ENCODE measurements around the gene LHX4.

The LHX4 gene

GRCh38 chr1:180253585-180254495 lies 23.8 kb downstream of the LHX4 start:
- no peak overlapping the region for H2BK5ac ChIP-seq (ENCODE audit: low read length)
- H3K4me3 ChIP-seq (ENCODE audit: low read length) = no peak overlapping the region

GRCh38 chr1:180254496-180254819 lies 24.4 kb downstream of the LHX4 start:
- no peak overlapping the region for H4K5ac ChIP-seq (ENCODE audit: low read length)
- H3K79me2 ChIP-seq (ENCODE audit: control insufficient read depth, insufficient read depth, low read length) = no peaks in the 10 kb centered on the region
- H2AK5ac ChIP-seq (ENCODE audit: low read length) = no peak overlapping the region
- no peak overlapping the region for H3K18ac ChIP-seq (ENCODE audit: low read length)
- H3K56ac ChIP-seq (ENCODE audit: low read length) = no peak overlapping the region
- no peak for DNase-seq
- no peak overlapping the region for H3K27ac ChIP-seq (ENCODE audit: low read depth, low read length)
- no peak overlapping the region for H2BK120ac ChIP-seq (ENCODE audit: low read depth, low read length)
- no peak overlapping the region for H3K23ac ChIP-seq (ENCODE audit: low read length)
- no peak overlapping the region for H4K8ac ChIP-seq (ENCODE audit: low read depth, low read length)
- H3K27me3 ChIP-seq (ENCODE audit: insufficient read depth, low read length, poor library complexity) = no peaks in the 10 kb centered on the region
- no peaks in the 10 kb centered on the region for H3K79me1 ChIP-seq (ENCODE audit: low read length)
- no peak overlapping the region for H2BK5ac ChIP-seq (ENCODE audit: low read length)
- no peak overlapping the region for H3K4ac ChIP-seq (ENCODE audit: low read depth, low read length)
- no peaks in the 10 kb centered on the region for H3K4me1 ChIP-seq (ENCODE audit: control insufficient read depth, low read depth, low read length)
- no peak overlapping the region for H2BK15ac ChIP-seq (replicated peaks; ENCODE audit: low read depth)
- no peak overlapping the region for H3K4me3 ChIP-seq (ENCODE audit: low read length)
- no peak overlapping the region for H3K4me2 ChIP-seq (ENCODE audit: low read length)
- no CpG with 5 or more reads among the region's 9 CpGs for WGBS (ENCODE audit: extremely low coverage, insufficient coverage, low lambda C conversion rate)
- no peaks in the 10 kb centered on the region for H3K36me3 ChIP-seq (ENCODE audit: control insufficient read depth, insufficient read depth, low read length)
- H3K9ac ChIP-seq (ENCODE audit: low read length) = no peak overlapping the region

More at GRCh38 chr1:180253585-180254495, 23.8 kb downstream of the LHX4 start:
- H3K9ac ChIP-seq (ENCODE audit: low read length) = no peak overlapping the region
- no CpG with 5 or more reads among the region's 31 CpGs for WGBS (ENCODE audit: extremely low coverage, insufficient coverage, low lambda C conversion rate)
- no peaks in the 10 kb centered on the region for H3K27me3 ChIP-seq (ENCODE audit: insufficient read depth, low read length, poor library complexity)
- DNase-seq = no peak
- H3K27ac ChIP-seq (ENCODE audit: low read depth, low read length) = no peak overlapping the region
- no peak overlapping the region for H3K56ac ChIP-seq (ENCODE audit: low read length)
- no peaks in the 10 kb centered on the region for H3K4me1 ChIP-seq (ENCODE audit: control insufficient read depth, low read depth, low read length)
- H2AK5ac ChIP-seq (ENCODE audit: low read length) = no peak overlapping the region
- H3K36me3 ChIP-seq (ENCODE audit: control insufficient read depth, insufficient read depth, low read length) = no peaks in the 10 kb centered on the region
- H4K8ac ChIP-seq (ENCODE audit: low read depth, low read length) = no peak overlapping the region
- no peak overlapping the region for H2BK15ac ChIP-seq (replicated peaks; ENCODE audit: low read depth)
- no peak overlapping the region for H3K23ac ChIP-seq (ENCODE audit: low read length)
- H2BK120ac ChIP-seq (ENCODE audit: low read depth, low read length) = no peak overlapping the region
- no peaks in the 10 kb centered on the region for H3K79me2 ChIP-seq (ENCODE audit: control insufficient read depth, insufficient read depth, low read length)
- no peak overlapping the region for H3K18ac ChIP-seq (ENCODE audit: low read length)
- no peak overlapping the region for H3K4me2 ChIP-seq (ENCODE audit: low read length)
- H3K4ac ChIP-seq (ENCODE audit: low read depth, low read length) = no peak overlapping the region
- H4K5ac ChIP-seq (ENCODE audit: low read length) = no peak overlapping the region
- H3K79me1 ChIP-seq (ENCODE audit: low read length) = no peaks in the 10 kb centered on the region

- H4K8ac ChIP-seq (ENCODE audit: low read depth, low read length) = no peak overlapping the region
- H3K79me2 ChIP-seq (ENCODE audit: control insufficient read depth, insufficient read depth, low read length) = no peaks in the 10 kb centered on the region
- no peak overlapping the region for H3K23ac ChIP-seq (ENCODE audit: low read length)
- H3K4ac ChIP-seq (ENCODE audit: low read depth, low read length) = no peak overlapping the region
- H4K5ac ChIP-seq (ENCODE audit: low read length) = no peak overlapping the region
- no peak overlapping the region for H3K56ac ChIP-seq (ENCODE audit: low read length)
- H3K27ac ChIP-seq (ENCODE audit: low read depth, low read length) = no peak overlapping the region
- no peak overlapping the region for H2BK15ac ChIP-seq (replicated peaks; ENCODE audit: low read depth)
- H3K18ac ChIP-seq (ENCODE audit: low read length) = no peak overlapping the region
- H2AK5ac ChIP-seq (ENCODE audit: low read length) = no peak overlapping the region
- H3K27me3 ChIP-seq (ENCODE audit: insufficient read depth, low read length, poor library complexity) = no peaks in the 10 kb centered on the region
- DNase-seq = no peak
- no peak overlapping the region for H3K9ac ChIP-seq (ENCODE audit: low read length)
- H3K4me1 ChIP-seq (ENCODE audit: control insufficient read depth, low read depth, low read length) = no peaks in the 10 kb centered on the region
- no CpG with 5 or more reads among the region's 11 CpGs for WGBS (ENCODE audit: extremely low coverage, insufficient coverage, low lambda C conversion rate)
- no peak overlapping the region for H3K4me2 ChIP-seq (ENCODE audit: low read length)
- no peaks in the 10 kb centered on the region for H3K79me1 ChIP-seq (ENCODE audit: low read length)
- H3K4me3 ChIP-seq (ENCODE audit: low read length) = no peak overlapping the region
- H2BK120ac ChIP-seq (ENCODE audit: low read depth, low read length) = no peak overlapping the region
- no peak overlapping the region for H2BK5ac ChIP-seq (ENCODE audit: low read length)
- H3K36me3 ChIP-seq (ENCODE audit: control insufficient read depth, insufficient read depth, low read length) = no peaks in the 10 kb centered on the region
Measured at GRCh38 chr1:180254854-180255253, 24.8 kb downstream of the LHX4 start.

GRCh38 chr1:180255536-180256340 lies 25.7 kb downstream of the LHX4 start:
- Histone ChIP-seq H2BK5ac (ENCODE audit: low read length) (no peak overlapping the region), H3K56ac (ENCODE audit: low read length) (no peak overlapping the region), H2BK15ac (replicated peaks; ENCODE audit: low read depth) (no peak overlapping the region), H3K79me1 (ENCODE audit: low read length) (no peaks in the 10 kb centered on the region), H3K27ac (ENCODE audit: low read depth, low read length) (no peak overlapping the region), H3K4me1 (ENCODE audit: control insufficient read depth, low read depth, low read length) (no peaks in the 10 kb centered on the region), H2BK120ac (ENCODE audit: low read depth, low read length) (no peak overlapping the region), H3K9ac (ENCODE audit: low read length) (no peak overlapping the region), H3K23ac (ENCODE audit: low read length) (no peak overlapping the region), H2AK5ac (ENCODE audit: low read length) (no peak overlapping the region), H3K36me3 (ENCODE audit: control insufficient read depth, insufficient read depth, low read length) (no peaks in the 10 kb centered on the region), H3K27me3 (ENCODE audit: insufficient read depth, low read length, poor library complexity) (no peaks in the 10 kb centered on the region), H3K4ac (ENCODE audit: low read depth, low read length) (no peak overlapping the region), H3K4me3 (ENCODE audit: low read length) (no peak overlapping the region), H3K79me2 (ENCODE audit: control insufficient read depth, insufficient read depth, low read length) (no peaks in the 10 kb centered on the region), H4K8ac (ENCODE audit: low read depth, low read length) (no peak overlapping the region), H4K5ac (ENCODE audit: low read length) (no peak overlapping the region), H3K4me2 (ENCODE audit: low read length) (no peak overlapping the region), H3K18ac (ENCODE audit: low read length) (no peak overlapping the region)
- no peak for DNase-seq
- WGBS (ENCODE audit: extremely low coverage, insufficient coverage, low lambda C conversion rate) = no CpG with 5 or more reads among the region's 18 CpGs

- Histone ChIP-seq H3K9ac (ENCODE audit: low read length) (no peak overlapping the region), H3K4me2 (ENCODE audit: low read length) (no peak overlapping the region), H3K4ac (ENCODE audit: low read depth, low read length) (no peak overlapping the region), H3K27me3 (ENCODE audit: insufficient read depth, low read length, poor library complexity) (no peaks in the 10 kb centered on the region), H3K4me3 (ENCODE audit: low read length) (no peak overlapping the region), H2BK120ac (ENCODE audit: low read depth, low read length) (no peak overlapping the region), H3K79me1 (ENCODE audit: low read length) (no peaks in the 10 kb centered on the region), H2BK5ac (ENCODE audit: low read length) (no peak overlapping the region), H3K27ac (ENCODE audit: low read depth, low read length) (no peak overlapping the region), H3K23ac (ENCODE audit: low read length) (no peak overlapping the region), H3K79me2 (ENCODE audit: control insufficient read depth, insufficient read depth, low read length) (no peaks in the 10 kb centered on the region), H4K8ac (ENCODE audit: low read depth, low read length) (no peak overlapping the region), H3K4me1 (ENCODE audit: control insufficient read depth, low read depth, low read length) (no peaks in the 10 kb centered on the region), H3K36me3 (ENCODE audit: control insufficient read depth, insufficient read depth, low read length) (no peaks in the 10 kb centered on the region), H2AK5ac (ENCODE audit: low read length) (no peak overlapping the region), H4K5ac (ENCODE audit: low read length) (no peak overlapping the region), H3K56ac (ENCODE audit: low read length) (no peak overlapping the region), H2BK15ac (replicated peaks; ENCODE audit: low read depth) (no peak overlapping the region), H3K18ac (ENCODE audit: low read length) (no peak overlapping the region)
- WGBS (ENCODE audit: extremely low coverage, insufficient coverage, low lambda C conversion rate) = no CpG with 5 or more reads among the region's 15 CpGs
- DNase-seq = no peak
Measured at GRCh38 chr1:180256341-180257027, 26.4 kb downstream of the LHX4 start.

Data from mesendoderm (in vitro differentiated cells).